Uterine smooth muscle cell (primary cell): ENCODE measurements around the gene MAML1. TPM values are rescaled to one million over a fixed set of nuclear protein-coding genes. Genes with fewer than 3 reads are reported as not detected.

Experiments
- total RNA-seq: library from RNA; depleted of rRNA; stranded (reverse); fragments of >200 nt; gene quantifications from 2 replicates; pipeline ENCODE4 v1.2.3, GENCODE V29; 2014

The MAML1 gene, protein sequence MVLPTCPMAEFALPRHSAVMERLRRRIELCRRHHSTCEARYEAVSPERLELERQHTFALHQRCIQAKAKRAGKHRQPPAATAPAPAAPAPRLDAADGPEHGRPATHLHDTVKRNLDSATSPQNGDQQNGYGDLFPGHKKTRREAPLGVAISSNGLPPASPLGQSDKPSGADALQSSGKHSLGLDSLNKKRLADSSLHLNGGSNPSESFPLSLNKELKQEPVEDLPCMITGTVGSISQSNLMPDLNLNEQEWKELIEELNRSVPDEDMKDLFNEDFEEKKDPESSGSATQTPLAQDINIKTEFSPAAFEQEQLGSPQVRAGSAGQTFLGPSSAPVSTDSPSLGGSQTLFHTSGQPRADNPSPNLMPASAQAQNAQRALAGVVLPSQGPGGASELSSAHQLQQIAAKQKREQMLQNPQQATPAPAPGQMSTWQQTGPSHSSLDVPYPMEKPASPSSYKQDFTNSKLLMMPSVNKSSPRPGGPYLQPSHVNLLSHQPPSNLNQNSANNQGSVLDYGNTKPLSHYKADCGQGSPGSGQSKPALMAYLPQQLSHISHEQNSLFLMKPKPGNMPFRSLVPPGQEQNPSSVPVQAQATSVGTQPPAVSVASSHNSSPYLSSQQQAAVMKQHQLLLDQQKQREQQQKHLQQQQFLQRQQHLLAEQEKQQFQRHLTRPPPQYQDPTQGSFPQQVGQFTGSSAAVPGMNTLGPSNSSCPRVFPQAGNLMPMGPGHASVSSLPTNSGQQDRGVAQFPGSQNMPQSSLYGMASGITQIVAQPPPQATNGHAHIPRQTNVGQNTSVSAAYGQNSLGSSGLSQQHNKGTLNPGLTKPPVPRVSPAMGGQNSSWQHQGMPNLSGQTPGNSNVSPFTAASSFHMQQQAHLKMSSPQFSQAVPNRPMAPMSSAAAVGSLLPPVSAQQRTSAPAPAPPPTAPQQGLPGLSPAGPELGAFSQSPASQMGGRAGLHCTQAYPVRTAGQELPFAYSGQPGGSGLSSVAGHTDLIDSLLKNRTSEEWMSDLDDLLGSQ
- 6.2 TPM in 2 replicates for total RNA-seq

GRCh38 chr5:179732412-179732917, at the start of gene MAML1:
Gene MAML1 (plus strand): TSS chr5:179732822. CDS start chr5:179733113, 291 bp downstream.

GRCh38 chr5:179698935-179699615, 33.5 kb upstream of the MAML1 start, which contains the start of gene CANX:
Gene CANX (plus strand): TSS chr5:179698967. CDS start chr5:179705682, 6,715 bp downstream.

GRCh38 chr5:179793468-179794139, 61.0 kb downstream of the MAML1 start, which contains the start of gene LTC4S:
Gene LTC4S (plus strand): TSS chr5:179793986. CDS start chr5:179794081, 95 bp downstream.

DNA sequence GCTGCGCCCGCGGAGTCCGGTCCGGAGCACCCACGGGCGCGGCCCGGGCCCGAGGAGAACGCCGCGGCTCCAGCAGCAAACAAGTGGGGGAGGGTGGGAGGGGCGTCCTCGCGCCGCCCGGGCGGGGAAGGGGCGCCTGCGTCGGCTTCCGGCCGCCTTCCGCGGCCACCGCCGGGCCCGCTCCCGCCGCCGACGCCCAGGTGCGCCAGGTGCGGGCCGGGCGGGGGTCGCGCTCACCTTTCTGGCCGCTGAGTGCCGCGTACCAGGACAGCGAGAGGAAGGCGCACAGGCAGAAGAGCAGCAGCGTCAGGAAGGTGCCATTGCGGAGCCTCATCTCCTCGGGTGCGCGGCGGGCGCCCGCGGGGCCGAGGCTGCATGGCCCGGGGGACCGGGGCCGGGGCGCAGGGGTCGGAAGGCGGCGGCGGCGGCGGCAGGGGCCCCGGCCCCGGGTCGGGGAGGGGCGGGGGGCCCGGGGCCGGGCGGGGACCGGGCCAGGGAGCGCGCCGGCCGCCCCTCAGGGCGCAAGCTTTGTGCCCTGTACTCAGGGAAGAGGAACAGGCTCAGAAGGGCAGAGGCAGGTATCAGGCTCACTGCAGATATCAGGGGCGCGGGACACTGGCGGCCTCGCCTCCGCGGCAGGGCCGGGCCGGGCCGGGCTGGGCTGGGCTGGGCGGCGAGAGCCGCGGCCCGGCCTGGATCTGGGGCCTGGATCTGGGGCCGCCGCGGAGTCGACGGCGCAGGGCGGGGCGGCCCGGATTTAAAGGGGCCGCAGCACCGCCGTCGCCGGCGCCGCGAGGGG, 73.8 kb downstream of the MAML1 start, which contains the start of gene MGAT4B:
TSS of gene MGAT4B (minus strand) at position 617 of the 799 bp plus-strand sequence. CDS start at position 334, 283 bp downstream.

DNA sequence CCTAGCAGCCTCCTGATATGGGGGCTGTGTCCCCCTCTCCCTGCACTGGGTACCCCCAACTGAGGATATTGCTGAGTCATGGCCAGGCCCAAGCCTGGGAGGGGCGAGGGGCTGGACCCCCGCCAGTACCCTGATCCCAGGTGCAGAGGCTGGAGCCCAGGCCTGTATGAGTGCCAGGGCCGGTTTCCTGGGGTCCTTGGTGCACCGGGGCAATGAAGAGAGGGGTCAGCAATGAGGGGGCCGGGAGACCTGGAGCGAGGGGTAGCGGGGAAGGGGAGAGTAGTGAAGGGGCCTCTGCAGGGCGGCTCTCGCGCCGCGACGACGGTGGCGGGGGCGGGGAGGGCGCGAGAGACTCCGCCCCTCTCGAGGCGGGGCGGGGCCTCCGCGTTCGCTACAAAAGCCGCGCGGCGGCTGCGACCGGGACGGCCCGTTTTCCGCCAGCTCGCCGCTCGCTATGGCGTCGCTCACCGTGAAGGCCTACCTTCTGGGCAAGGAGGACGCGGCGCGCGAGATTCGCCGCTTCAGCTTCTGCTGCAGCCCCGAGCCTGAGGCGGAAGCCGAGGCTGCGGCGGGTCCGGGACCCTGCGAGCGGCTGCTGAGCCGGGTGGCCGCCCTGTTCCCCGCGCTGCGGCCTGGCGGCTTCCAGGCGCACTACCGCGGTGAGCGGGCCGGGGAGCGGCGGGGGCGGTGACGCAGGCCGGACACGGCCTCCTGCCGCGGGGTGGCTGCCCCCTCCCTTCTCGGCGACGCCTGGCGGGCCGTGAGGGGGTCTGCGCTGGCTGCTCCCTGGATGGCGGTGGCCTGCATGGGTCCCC, 88.1 kb downstream of the MAML1 start, which contains the start of gene SQSTM1:
TSS of gene SQSTM1 (plus strand) at position 423 of the 815 bp plus-strand sequence. CDS start at position 455, 32 bp downstream.

Other genes starting within 250 kb of the MAML1 start
- gene RUFY1, start 182.3 kb upstream of the MAML1 start, total RNA-seq: 61.6 and 81.6 TPM in 2 replicates
- 519 and 777 TPM in 2 replicates for gene HNRNPH1, start 109.2 kb upstream of the MAML1 start, total RNA-seq
- gene CBY3, start 51.8 kb upstream of the MAML1 start, total RNA-seq: 0.50 TPM in 1 of 2 replicates, not detected in the other
- gene CANX, start 33.9 kb upstream of the MAML1 start, total RNA-seq: 962 and 1,061 TPM in 2 replicates
- 0.33 and 0.50 TPM in 2 replicates for gene LTC4S, start 61.2 kb downstream of the MAML1 start, total RNA-seq
- 136 and 146 TPM in 2 replicates for gene MGAT4B, start 74.0 kb downstream of the MAML1 start, total RNA-seq
- 922 and 1,425 TPM in 2 replicates for gene SQSTM1, start 88.1 kb downstream of the MAML1 start, total RNA-seq
- gene MRNIP, start 126.0 kb downstream of the MAML1 start, total RNA-seq: 13.7 and 15.9 TPM in 2 replicates
- gene TBC1D9B, start 175.1 kb downstream of the MAML1 start, total RNA-seq: 48.7 and 57.0 TPM in 2 replicates